Stimulated activated effector memory CD8-positive, alpha-beta T cell treated with anti-CD3 and anti-CD28 coated beads, Interleukin-12 subunit alpha, Interleukin-12 subunit beta, amount 100 ng/mL, for 72 hours (primary cell): Measurements from ENCODE around the gene AEBP1.

Experiments used
- ATAC-seq: fragments of 150-1000 bp; cut with Tn5 transposase; 2 replicates; pipeline ENCODE4 v1.10.0; 2021
- DNase-seq, 2 donors: peaks; one replicate each; pipeline ENCODE4 v3.0.0; 2021 to 2022; ENCODE audit warnings: low spot score in 2 of 2
- H3K27ac Mint-ChIP-seq: one replicate; pipeline ENCODE4 v1.8.0; 2022; ENCODE audit warnings: mild to moderate bottlenecking, mixed read lengths
- H3K36me3 Mint-ChIP-seq: one replicate; pipeline ENCODE4 v1.8.0; 2022; ENCODE audit warnings: mild to moderate bottlenecking, mixed read lengths
- H3K4me1 Mint-ChIP-seq: one replicate; pipeline ENCODE4 v1.8.0; 2022; ENCODE audit warnings: mixed read lengths
- H3K4me3 Mint-ChIP-seq: one replicate; pipeline ENCODE4 v1.8.0; 2022; ENCODE audit warnings: mild to moderate bottlenecking, mixed read lengths
- H3K9me3 Mint-ChIP-seq: one replicate; pipeline ENCODE4 v1.8.0; 2022; ENCODE audit warnings: mixed read lengths

Gene AEBP1

GRCh38 chr7:44145479-44145968 lies 41.4 kb downstream of the AEBP1 start:
- no peak overlapping the region for H3K27ac Mint-ChIP-seq
- ATAC-seq, result peak; percentile 72
- H3K4me1 Mint-ChIP-seq, result peaks cover 11% of the 10 kb centered on the region
- peak overlapping the region; percentile 73 for H3K4me3 Mint-ChIP-seq
- no peaks in the 10 kb centered on the region for H3K36me3 Mint-ChIP-seq
- DNase-seq, result peak in 1 of 2 donors; percentile 12
- H3K9me3 Mint-ChIP-seq, result no peaks in the 10 kb centered on the region

GRCh38 chr7:44145969-44146911 lies 42.1 kb downstream of the AEBP1 start:
- H3K4me3 Mint-ChIP-seq, result peak overlapping the region; percentile 73
- ATAC-seq, result peak; percentile 75
- no peaks in the 10 kb centered on the region for H3K36me3 Mint-ChIP-seq
- DNase-seq, result peak in 1 of 2 donors; percentile 39
- peaks cover 11% of the 10 kb centered on the region for H3K4me1 Mint-ChIP-seq
- no peaks in the 10 kb centered on the region for H3K9me3 Mint-ChIP-seq
- H3K27ac Mint-ChIP-seq, result no peak overlapping the region

- DNase-seq (no peak), ATAC-seq (no peak)
- Mint-ChIP-seq H3K4me1 (peaks cover 14% of the 10 kb centered on the region), H3K4me3 (peak overlapping the region; percentile 73), H3K36me3 (no peaks in the 10 kb centered on the region), H3K27ac (peak overlapping the region; percentile 50), H3K9me3 (no peaks in the 10 kb centered on the region)
Measured at GRCh38 chr7:44147026-44147991, 43.2 kb downstream of the AEBP1 start.

- H3K4me3 Mint-ChIP-seq, result no peak overlapping the region
- H3K36me3 Mint-ChIP-seq, result no peaks in the 10 kb centered on the region
- H3K9me3 Mint-ChIP-seq, result no peaks in the 10 kb centered on the region
- DNase-seq (no peak), ATAC-seq (no peak)
- peak overlapping the region; percentile 50 for H3K27ac Mint-ChIP-seq
- peaks cover 16% of the 10 kb centered on the region for H3K4me1 Mint-ChIP-seq
Measured at GRCh38 chr7:44148166-44148565, 44.0 kb downstream of the AEBP1 start.

- no peak overlapping the region for H3K27ac Mint-ChIP-seq
- no peaks in the 10 kb centered on the region for H3K9me3 Mint-ChIP-seq
- ATAC-seq (no peak), DNase-seq (no peak)
- H3K4me1 Mint-ChIP-seq, result peaks cover 16% of the 10 kb centered on the region
- no peaks in the 10 kb centered on the region for H3K36me3 Mint-ChIP-seq
- no peak overlapping the region for H3K4me3 Mint-ChIP-seq
Measured at GRCh38 chr7:44148961-44149536, 44.9 kb downstream of the AEBP1 start.

GRCh38 chr7:44149571-44150465 lies 45.7 kb downstream of the AEBP1 start:
- H3K27ac Mint-ChIP-seq, result no peak overlapping the region
- H3K4me1 Mint-ChIP-seq, result peaks cover 16% of the 10 kb centered on the region

GRCh38 chr7:44150466-44150832 lies 46.3 kb downstream of the AEBP1 start:
- DNase-seq, result no peak
- no peak for ATAC-seq
- peaks cover 10% of the 10 kb centered on the region for H3K4me1 Mint-ChIP-seq
- no peaks in the 10 kb centered on the region for H3K36me3 Mint-ChIP-seq
- no peak overlapping the region for H3K4me3 Mint-ChIP-seq
- H3K9me3 Mint-ChIP-seq, result no peaks in the 10 kb centered on the region
- H3K27ac Mint-ChIP-seq, result no peak overlapping the region

More at GRCh38 chr7:44149571-44150465, 45.7 kb downstream of the AEBP1 start:
- H3K36me3 Mint-ChIP-seq, result no peaks in the 10 kb centered on the region
- no peak for ATAC-seq
- H3K4me3 Mint-ChIP-seq, result no peak overlapping the region
- H3K9me3 Mint-ChIP-seq, result no peaks in the 10 kb centered on the region
- DNase-seq, result no peak

- Mint-ChIP-seq H3K9me3 (no peaks in the 10 kb centered on the region), H3K4me3 (no peak overlapping the region), H3K27ac (no peak overlapping the region), H3K4me1 (peaks cover 5% of the 10 kb centered on the region), H3K36me3 (no peaks in the 10 kb centered on the region)
- DNase-seq (no peak), ATAC-seq (no peak)
Measured at GRCh38 chr7:44150966-44151941, 47.1 kb downstream of the AEBP1 start.

GRCh38 chr7:44151956-44152355 lies 47.8 kb downstream of the AEBP1 start:
- no peak for ATAC-seq
- H3K27ac Mint-ChIP-seq, result peak overlapping the region; percentile 67

GRCh38 chr7:44152971-44153947 lies 49.1 kb downstream of the AEBP1 start:
- Mint-ChIP-seq H3K4me1 (peaks cover 5% of the 10 kb centered on the region), H3K9me3 (no peaks in the 10 kb centered on the region), H3K4me3 (no peak overlapping the region), H3K27ac (no peak overlapping the region), H3K36me3 (no peaks in the 10 kb centered on the region)
- no peak for DNase-seq
- no peak for ATAC-seq

More at GRCh38 chr7:44151956-44152355, 47.8 kb downstream of the AEBP1 start:
- H3K4me1 Mint-ChIP-seq, result peaks cover 5% of the 10 kb centered on the region
- DNase-seq, result no peak
- no peaks in the 10 kb centered on the region for H3K9me3 Mint-ChIP-seq
- no peaks in the 10 kb centered on the region for H3K36me3 Mint-ChIP-seq
- H3K4me3 Mint-ChIP-seq, result no peak overlapping the region

- Mint-ChIP-seq H3K9me3 (no peaks in the 10 kb centered on the region), H3K36me3 (no peaks in the 10 kb centered on the region), H3K27ac (no peak overlapping the region), H3K4me1 (peaks cover 5% of the 10 kb centered on the region), H3K4me3 (no peak overlapping the region)
- DNase-seq (no peak), ATAC-seq (no peak)
Measured at GRCh38 chr7:44153948-44154335, 49.8 kb downstream of the AEBP1 start.

- DNase-seq (no peak), ATAC-seq (no peak)
- H3K27ac Mint-ChIP-seq, result no peak overlapping the region
- peaks cover 5% of the 10 kb centered on the region for H3K4me1 Mint-ChIP-seq
- no peak overlapping the region for H3K4me3 Mint-ChIP-seq
- H3K36me3 Mint-ChIP-seq, result no peaks in the 10 kb centered on the region
- no peaks in the 10 kb centered on the region for H3K9me3 Mint-ChIP-seq
Measured at GRCh38 chr7:44154703-44155102, 50.6 kb downstream of the AEBP1 start.
